Activated CD4-positive, alpha-beta T cell treated with anti-CD3 and anti-CD28 coated beads, Interleukin-2, amount 50 U/mL, for 4 hours (primary cell): ENCODE data around the gene PSG6.
A peak's percentile ranks its signal among the peaks of the same experiment; 100 is the strongest.
"Not testable (repeated sequence)": the region's sequence is repeated elsewhere in the genome, so short reads cannot be mapped to it uniquely, and the experiment has no call there.

Source experiments
- DNase-seq, 2 experiments: peaks; one replicate each; pipeline ENCODE4 v3.0.0-alpha.2; 2020

The PSG6 gene

GRCh38 chr19:42906162-42906561 lies 11.5 kb downstream of the PSG6 start:
- not testable (repeated sequence) for DNase-seq

- not testable (repeated sequence) for DNase-seq
Measured at GRCh38 chr19:42900561-42900960, 17.1 kb downstream of the PSG6 start.

GRCh38 chr19:42899674-42900073 lies 18.0 kb downstream of the PSG6 start:
- not testable (repeated sequence) for DNase-seq

- not testable (repeated sequence) for DNase-seq
Measured at GRCh38 chr19:42899110-42899509, 18.6 kb downstream of the PSG6 start.

GRCh38 chr19:42898656-42899055 lies 19.0 kb downstream of the PSG6 start:
- not testable (repeated sequence) for DNase-seq

GRCh38 chr19:42897729-42898128 lies 20.0 kb downstream of the PSG6 start:
- not testable (repeated sequence) for DNase-seq

GRCh38 chr19:42890446-42890845 lies 27.2 kb downstream of the PSG6 start:
- not testable (repeated sequence) for DNase-seq

GRCh38 chr19:42887876-42888445 lies 29.7 kb downstream of the PSG6 start:
- DNase-seq = not testable (repeated sequence)

- DNase-seq = not testable (repeated sequence)
Measured at GRCh38 chr19:42882730-42883129, 35.0 kb downstream of the PSG6 start.

GRCh38 chr19:42882010-42882409 lies 35.7 kb downstream of the PSG6 start:
- DNase-seq = not testable (repeated sequence)

- not testable (repeated sequence) for DNase-seq
Measured at GRCh38 chr19:42881279-42881678, 36.4 kb downstream of the PSG6 start.

GRCh38 chr19:42880621-42881020 lies 37.1 kb downstream of the PSG6 start:
- DNase-seq = not testable (repeated sequence)

- no peak for DNase-seq
Measured at GRCh38 chr19:42879613-42880012, 38.1 kb downstream of the PSG6 start, which contains the start of gene PSG1. Gene PSG1, minus strand, starts transcription at chr19:42879713. Its CDS starts 132 bp downstream, at chr19:42879581.

- not testable (repeated sequence) for DNase-seq
Measured at GRCh38 chr19:42876596-42876995, 41.1 kb downstream of the PSG6 start.

GRCh38 chr19:42875881-42876280 lies 41.8 kb downstream of the PSG6 start:
- not testable (repeated sequence) for DNase-seq

- not testable (repeated sequence) for DNase-seq
Measured at GRCh38 chr19:42874901-42875813, 42.5 kb downstream of the PSG6 start.

GRCh38 chr19:42874136-42874535 lies 43.6 kb downstream of the PSG6 start:
- DNase-seq = not testable (repeated sequence)

GRCh38 chr19:42872608-42873007 lies 45.1 kb downstream of the PSG6 start:
- DNase-seq = no peak

GRCh38 chr19:42857544-42857867 lies 60.2 kb downstream of the PSG6 start:
- no peak for DNase-seq

- DNase-seq = peak in 1 of 2 experiments; percentile 13
Measured at GRCh38 chr19:42856866-42857543, 60.7 kb downstream of the PSG6 start.

- not testable (repeated sequence) for DNase-seq
Measured at GRCh38 chr19:42854745-42855144, 62.9 kb downstream of the PSG6 start.

GRCh38 chr19:42853231-42853630 lies 64.5 kb downstream of the PSG6 start:
- DNase-seq = not testable (repeated sequence)

- not testable (repeated sequence) for DNase-seq
Measured at GRCh38 chr19:42852821-42853220, 64.9 kb downstream of the PSG6 start.
